ENCODE measurements around the gene PNMT.

The PNMT gene

DNA sequence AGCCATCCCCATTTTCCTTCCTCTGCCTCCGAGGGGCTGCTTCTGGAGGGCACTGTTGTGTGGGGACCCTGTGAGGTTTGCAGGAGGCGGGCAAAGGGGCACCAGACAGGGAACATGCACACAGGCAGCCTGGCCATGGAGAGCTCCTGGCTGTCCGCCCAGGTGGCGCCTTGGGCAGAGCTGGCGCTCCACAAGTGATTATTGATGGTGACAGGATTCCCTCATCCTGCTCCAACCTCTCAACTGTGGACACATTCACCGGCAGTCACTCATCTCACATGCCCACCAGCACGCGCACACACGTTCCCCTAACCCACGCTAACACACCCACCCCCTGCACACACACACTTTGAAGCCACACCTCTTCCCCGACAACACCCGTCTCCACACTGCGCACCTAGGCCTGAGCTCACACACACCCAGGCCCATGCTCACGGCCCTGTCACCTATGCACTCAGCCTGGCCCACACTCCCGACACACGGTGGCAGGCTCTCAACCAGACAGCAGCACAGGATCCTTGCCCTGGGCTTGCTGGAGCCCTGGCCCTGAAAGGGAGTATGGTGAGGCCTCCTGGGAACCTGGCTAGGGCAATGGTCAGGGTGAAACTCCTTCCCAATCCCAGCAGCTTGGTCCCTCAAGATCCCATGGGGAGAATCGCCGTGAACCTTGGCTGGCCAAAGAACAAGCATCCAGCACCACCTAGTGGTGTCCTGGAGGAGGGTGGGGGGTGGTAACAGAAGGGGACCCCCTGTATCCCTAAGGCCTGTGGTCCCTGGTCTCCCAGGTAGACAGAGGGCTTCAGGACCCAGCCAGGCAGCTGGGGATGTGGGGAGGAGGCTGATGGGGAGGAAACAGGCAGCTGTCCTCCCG lies 3.6 kb downstream of the PNMT start:
- no peak for DNase-seq

GRCh38 chr17:39672522-39673334 lies 4.5 kb downstream of the PNMT start:
- DNase-seq: no peak

- DNase-seq: no peak
Measured at GRCh38 chr17:39673335-39674081, 5.3 kb downstream of the PNMT start.

- DNase-seq: no peak
Measured at GRCh38 chr17:39674179-39674578, 5.9 kb downstream of the PNMT start.

DNA sequence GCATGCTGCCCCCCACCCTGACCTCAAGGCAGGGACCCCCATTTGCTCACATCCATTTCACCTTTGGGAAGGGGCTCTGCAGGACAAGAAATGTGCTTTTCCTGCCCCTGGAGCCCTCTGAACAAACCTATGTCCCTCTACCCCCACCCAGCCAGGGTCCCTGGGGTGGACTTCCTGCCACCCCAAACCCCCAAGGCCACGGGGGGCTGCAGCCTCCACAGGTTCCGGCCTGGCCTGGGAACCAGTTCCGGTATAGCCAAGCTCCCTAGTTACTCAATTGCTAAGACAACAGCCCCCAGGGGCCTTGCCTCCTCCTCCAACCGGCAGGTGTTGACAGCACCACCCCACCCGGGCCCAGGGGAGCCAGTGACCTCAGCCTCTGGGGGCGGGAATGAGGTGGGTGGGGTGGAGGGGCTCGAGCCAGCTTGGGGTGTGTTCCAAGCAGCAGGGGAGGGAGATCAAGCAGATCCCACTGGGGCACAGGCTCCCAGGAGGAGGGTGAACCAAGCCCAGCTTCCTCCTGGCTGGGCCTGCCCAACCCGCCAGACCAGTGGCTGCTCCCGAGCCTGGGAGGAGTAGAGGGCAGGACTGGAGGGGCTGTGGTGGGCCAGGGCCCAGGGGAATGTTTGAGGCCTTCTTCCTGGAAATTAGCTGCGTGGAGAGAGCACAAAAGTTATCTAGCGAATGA lies 6.6 kb downstream of the PNMT start:
- DNase-seq: no peak

DNA sequence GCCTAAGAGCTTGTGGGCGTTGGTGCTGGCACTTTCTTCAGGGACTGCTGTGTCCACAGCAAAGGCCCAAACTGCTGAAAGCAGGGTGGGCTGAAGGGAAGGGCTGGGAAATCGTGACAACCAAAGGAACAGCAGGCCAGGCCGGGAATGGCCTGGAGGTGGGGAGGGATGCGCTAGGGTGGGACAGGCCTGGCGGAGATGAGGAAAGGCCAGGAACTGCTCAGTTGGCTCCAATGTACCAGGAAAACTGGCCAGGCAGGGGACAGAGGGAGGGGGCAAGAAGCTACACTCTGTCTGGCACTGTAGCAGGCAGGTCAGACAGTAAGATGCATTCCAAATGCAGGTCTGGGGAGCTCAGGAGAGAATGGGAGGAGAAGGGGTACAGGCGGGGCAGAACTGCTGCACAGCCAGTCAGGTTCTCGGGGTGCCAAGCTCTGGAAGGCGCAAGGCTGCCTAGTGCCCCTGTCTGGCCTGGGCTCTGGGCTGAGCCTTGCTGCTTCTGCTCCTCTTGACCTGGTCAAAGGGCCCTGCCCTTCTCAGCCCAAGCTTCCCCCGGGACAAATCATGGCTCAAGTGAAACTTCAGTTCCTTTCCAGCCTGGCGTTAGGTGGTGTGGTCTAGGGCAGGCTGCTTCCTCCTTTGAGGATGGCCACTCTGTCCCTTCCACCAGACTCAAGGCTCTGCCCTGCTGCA lies 7.3 kb downstream of the PNMT start:
- DNase-seq: no peak

- DNase-seq: peak; percentile 43
Measured at GRCh38 chr17:39676198-39676819, 8.1 kb downstream of the PNMT start.

GRCh38 chr17:39677072-39677471 lies 8.8 kb downstream of the PNMT start:
- DNase-seq: no peak

DNA sequence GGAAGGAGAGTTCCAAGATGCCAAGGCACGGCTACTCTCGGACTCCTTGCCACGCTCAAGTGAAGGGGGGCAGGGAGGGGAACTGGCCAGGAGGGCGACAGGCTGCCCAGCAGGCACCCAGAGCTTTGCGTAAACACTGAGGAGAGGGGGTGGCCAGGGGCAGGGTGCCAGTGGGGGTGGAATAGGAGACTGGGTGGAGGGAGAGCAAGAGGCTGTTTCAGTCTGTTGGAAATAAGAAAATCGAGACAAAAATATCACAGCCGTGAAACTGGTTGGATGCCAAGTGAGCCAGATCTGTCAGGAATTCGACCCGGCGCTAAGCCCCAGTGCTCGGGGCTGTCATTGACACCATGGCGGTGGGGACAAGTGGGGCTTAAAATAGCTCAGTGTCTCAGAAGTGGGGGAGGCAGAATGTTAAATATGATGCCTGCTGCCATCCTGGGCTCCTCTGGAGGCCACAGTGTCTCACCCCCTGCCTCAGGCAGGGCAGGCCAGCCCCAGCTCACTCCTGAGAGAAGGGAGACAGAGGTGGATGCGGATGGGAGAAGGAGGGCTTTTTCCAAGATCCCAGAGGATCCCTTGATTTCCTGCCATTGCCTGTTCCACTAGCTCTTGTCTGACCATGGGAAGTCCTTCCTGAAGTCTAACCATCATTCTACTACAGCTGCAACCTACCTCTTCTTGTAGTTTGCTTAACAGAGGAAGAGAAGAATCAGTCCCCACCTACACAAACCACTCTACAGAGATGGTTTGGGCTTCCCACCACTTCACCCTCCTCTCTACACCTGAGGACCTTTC lies 9.5 kb downstream of the PNMT start:
- no peak for DNase-seq

DNA sequence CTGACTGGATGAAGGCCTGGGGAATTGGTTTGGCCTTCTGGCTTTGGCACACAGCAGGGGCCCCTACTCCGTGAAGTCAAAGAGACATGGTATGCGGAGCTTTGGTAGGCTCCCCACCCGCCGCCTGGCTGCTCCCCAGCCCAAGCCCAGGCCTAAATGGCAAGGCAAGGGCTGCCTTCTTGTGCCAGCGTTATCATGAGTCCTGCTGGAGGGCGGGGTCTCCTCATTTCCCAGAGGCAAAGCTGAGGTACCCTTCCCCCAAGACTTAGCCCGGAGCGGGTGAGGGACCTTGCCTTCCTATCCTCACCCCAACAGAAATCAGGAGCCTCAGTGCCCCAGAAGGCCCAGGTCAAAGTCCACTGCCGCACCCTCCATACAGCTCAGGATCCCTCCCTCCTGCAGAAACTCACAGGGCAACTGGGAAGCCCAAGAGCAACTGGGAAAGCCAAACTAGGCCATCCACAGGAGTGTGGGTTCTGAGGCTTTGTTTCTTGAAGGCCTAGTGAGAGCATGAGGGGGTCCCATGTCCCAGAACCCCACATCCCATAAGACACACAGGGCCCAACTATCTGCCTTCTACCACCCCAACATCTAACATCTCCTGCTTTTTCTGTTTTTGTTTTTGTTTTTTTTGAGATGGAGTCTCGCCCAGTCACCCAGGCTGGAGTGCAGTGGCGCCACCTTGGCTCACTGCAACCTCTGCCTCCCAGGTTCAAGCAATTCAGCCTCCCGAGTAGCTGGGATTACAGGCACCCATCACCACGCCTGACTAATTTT lies 10.3 kb downstream of the PNMT start:
- no peak for DNase-seq

DNA sequence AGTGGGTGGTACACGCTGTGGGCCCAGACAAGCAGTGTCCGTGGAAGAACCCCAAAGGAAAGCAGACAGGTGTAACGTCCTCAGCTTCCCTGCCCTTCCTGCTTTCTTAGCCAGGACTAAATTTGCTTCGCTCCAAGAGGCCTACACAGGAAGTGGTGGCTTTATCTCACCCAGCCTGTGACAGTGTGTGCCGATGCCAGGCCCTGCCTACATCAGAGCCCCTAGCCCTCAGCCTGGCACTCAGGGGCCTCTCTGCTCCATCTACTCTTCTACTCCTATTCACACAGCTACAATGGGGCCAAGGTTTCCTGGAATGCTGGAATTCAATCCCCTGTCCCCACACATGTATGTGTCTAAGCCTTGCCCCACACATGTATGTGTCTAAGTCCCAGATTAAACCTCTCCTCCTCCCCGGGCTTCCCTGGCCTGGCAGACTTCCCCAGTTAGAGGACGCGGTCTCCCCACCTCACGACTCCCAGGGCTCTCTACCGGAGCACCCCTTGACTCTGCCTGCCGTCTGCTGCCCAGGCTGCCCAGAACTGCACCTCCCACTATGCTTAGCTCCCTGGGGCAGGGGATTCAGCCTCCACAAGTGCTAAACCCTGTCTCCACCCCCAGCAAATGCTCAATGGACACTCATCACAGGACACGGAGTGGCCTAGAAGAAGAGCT lies 11.4 kb downstream of the PNMT start:
- peak; percentile 64 for DNase-seq

DNA sequence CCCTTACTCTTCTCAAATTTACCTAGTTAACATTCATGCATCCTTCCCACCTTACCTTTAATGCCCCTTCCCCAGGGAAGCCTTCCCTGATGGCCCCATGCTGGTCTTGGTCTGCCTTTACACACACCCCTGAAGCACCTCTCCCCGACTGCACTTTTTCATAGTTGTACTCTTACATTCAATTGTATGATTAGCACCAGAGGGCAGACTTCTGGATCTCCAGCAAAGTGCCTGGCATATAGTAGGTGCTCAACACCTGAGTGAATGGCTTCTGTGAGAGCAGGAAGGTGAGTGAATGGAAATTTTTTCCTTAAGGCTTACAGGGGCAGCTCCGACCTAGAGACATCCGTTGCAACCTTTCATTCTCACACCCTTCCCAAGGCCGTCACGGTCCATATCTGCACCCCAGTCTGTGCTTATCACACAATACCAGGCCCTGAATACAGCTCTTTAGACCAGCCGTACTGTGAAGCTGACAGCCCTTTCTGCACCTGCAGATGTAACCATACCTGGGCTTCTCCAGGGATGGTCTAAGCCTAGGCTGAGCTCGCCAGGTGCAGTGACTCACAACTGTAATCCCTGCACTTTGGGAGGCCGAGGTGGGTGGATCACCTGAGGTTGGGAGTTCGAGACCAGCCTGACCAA lies 15.2 kb downstream of the PNMT start:
- DNase-seq: no peak

DNA sequence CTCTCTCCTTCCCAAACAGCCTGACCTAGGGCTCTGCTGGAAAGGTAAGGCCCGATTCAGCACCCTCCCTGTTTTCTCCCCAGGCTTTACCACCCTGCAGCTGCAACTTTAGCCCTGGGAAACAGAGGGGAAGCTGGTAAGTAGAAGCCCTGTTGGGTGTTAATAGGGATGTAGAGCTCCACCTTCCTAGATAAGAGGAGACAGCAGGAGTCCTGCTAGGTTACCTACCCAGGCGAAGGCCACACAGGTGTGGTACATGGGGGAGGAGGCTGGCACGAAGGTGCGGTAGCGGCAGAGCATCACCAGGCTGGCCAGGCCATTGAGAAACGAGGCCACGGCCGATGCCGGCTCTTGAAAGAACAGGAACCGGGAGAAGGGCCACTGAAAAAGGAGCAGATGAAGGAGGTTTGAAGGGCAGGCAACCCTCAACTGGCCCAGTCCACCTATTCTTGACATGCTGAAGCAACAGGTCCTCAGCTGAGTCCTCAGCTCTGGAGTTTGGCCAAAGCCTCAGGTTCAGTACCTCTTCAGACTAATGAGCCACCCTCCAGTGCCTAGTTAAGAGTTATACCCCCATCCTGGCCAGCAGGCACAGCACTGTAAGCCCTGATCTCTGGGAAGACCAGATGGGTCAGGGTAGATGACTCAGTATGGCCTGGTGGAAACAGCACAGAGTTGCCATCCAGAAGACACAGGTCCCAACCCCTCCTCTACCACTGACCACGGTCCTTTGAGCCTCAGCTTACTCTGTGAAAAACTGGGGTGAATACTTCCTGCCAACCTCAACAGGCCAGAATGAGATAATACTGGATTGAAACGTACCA lies 16.3 kb downstream of the PNMT start:
- no peak for DNase-seq

DNA sequence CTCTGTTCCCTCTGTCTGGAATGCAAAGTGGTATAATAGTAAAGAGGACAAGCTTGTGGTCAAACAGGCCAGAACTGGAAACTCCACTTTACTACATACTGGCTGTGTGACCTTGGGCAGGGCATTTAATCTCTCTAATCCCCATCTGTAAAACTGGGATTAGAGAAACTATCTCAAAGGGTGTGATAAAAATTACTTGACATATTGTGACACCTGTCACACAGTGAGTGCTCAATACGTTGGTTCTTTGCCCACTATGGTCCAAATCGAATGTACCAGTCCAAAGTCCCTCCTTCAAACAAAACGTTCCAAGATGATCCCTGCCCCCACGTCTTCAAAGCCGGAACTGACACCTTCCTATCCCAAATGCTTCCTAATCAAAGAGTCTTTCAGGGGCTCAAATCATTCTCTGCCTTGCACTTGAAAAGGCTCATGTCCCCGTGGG lies 18.9 kb downstream of the PNMT start:
- DNase-seq: no peak

DNA sequence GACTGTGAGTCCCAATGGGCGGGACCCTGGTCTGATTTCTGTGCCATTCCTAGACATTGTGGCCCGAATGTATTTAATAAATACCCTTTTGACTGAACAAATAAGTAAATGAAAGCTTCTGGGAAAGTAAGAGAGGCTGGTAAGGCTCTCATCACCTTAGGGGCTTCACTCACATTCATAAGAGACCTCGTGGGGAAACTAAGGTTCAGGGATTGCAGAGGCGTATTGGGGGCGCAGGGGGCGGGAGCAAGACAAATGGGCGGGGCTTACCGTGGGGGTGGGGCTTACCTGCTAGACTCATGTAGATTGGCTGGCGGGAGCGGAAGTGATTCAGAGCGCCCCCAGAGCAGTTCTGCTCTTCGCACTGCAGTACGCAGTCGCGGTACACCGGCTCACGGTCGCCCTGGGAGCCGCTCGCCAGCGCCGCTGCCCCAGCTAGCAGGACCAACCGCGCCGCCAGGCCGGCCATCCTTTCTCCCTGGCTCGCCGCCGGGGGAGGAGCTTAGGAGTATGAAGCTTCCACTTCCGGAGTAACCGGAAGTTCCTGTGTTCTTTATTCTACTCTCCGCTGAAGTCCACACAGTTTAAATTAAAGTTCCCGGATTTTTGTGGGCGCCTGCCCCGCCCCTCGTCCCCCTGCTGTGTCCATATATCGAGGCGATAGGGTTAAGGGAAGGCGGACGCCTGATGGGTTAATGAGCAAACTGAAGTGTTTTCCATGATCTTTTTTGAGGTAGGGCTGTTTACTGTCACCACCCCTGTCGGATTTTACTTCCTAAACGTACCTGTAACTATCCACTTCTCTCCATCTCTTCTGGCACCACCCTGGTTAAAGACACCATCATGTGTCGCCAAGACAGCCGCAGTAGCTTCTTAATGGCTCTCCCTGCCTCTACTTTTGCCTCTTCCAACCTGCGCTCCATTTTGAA lies 19.6 kb downstream of the PNMT start, which contains the start of gene PGAP3:
Gene PGAP3, minus strand, starts transcription at position 512 of the 929 bp plus-strand sequence. Its CDS starts 43 bp downstream, at position 469.
- DNase-seq: peak; percentile 89

DNA sequence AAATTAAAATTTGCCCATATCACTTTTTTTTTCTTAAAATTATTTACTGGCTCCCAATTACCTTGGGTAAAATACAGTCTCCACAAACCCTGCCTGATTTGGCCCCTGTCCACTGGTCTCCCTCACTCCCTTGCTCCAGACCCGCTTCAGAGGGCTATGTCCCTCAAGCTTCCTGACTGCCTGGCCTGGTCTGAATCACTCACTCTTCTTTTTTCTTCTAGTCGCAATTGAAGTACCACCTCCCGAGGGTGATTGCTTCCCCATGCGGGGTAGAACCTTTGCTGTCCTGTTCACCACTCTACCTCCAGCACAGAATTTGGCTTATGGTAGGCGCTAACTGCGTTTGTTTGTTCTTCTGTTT lies 20.2 kb downstream of the PNMT start:
- no peak for DNase-seq

DNA sequence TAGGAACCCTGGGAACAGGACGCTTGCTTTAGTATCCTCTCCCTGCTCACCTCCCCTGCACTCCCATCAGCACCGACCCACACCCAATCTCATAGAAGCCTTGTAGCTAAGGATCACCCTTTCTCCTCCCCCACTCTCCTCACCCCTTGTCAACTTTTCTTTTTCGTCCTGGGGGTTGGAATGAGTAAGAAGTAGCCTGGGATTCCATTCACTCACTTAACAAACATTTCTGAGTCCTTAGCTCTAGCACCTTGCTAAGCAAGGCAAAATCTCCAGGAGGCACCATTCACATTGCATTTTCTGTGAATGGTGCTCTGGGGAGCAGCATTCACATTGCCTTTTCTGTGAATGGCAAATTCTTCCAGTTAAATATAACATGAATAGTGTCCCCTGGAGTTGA lies 20.7 kb downstream of the PNMT start:
- DNase-seq: no peak

All from GDM1 (cell line).